ENCODE results near the gene IER5. TPM values are rescaled to one million over a fixed set of nuclear protein-coding genes. Genes with fewer than 3 reads are reported as not detected.

Gene IER5
- total RNA-seq, 1 experiment from 2014 or later, result 20.4 TPM

DNA sequence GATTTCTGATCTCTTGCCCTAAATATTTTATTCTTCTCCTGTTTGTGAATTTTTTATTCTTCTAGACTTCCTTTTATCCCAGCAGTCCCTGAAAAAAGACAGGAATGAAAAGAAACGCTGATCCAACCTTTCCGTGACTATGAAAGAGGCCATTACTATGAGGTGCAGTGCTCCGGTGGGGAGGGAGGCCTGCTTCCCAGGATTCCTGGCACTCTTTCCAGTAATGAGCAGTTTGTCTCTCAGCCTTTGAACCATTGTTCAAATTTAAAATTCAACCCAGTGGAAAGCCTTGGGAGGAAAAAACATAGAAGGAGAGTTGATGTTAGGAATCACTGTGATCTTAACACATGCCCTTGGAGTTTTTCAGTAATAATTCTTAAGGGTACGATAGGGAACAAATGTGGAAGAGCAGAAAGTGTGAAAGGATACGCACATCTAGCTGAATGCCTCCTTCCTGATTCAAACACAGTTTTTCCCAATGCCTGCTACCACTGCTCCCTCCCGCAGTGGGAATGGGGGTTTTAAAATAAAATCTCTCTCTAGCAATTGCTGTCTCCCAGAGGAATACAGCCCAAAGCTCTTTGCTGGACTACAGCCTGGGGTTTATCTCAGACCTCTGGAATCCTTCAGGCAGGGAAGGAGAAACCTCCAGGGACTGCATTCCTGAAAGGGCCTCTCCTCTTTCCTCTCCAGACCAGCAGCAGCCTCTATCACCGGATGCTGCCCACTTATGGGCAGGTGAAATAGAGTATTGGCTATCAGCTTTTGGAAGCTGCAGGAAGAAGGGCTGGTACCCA, 6.1 kb downstream of the IER5 start:
- ATAC-seq (no peak), DNase-seq (ENCODE audit: low read depth, low spot score) (no peak)
- TF ChIP-seq POLR2AphosphoS5 (IDR thresholded peaks at IDR 0.05; ENCODE audit: low read depth, low read length) (no peak; the same call in 1 of the 2 replicates), SIN3A (IDR thresholded peaks at IDR 0.05; ENCODE audit: borderline replicate concordance, insufficient read depth, low read depth, low read length) (no peak)
- TF ChIP-seq, protein P1, sequence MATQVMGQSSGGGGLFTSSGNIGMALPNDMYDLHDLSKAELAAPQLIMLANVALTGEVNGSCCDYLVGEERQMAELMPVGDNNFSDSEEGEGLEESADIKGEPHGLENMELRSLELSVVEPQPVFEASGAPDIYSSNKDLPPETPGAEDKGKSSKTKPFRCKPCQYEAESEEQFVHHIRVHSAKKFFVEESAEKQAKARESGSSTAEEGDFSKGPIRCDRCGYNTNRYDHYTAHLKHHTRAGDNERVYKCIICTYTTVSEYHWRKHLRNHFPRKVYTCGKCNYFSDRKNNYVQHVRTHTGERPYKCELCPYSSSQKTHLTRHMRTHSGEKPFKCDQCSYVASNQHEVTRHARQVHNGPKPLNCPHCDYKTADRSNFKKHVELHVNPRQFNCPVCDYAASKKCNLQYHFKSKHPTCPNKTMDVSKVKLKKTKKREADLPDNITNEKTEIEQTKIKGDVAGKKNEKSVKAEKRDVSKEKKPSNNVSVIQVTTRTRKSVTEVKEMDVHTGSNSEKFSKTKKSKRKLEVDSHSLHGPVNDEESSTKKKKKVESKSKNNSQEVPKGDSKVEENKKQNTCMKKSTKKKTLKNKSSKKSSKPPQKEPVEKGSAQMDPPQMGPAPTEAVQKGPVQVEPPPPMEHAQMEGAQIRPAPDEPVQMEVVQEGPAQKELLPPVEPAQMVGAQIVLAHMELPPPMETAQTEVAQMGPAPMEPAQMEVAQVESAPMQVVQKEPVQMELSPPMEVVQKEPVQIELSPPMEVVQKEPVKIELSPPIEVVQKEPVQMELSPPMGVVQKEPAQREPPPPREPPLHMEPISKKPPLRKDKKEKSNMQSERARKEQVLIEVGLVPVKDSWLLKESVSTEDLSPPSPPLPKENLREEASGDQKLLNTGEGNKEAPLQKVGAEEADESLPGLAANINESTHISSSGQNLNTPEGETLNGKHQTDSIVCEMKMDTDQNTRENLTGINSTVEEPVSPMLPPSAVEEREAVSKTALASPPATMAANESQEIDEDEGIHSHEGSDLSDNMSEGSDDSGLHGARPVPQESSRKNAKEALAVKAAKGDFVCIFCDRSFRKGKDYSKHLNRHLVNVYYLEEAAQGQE (IDR thresholded peaks at IDR 0.05; ENCODE audit: insufficient read depth in 1 of 2, low read depth in 2 of 2, low read length in 1 of 2), result no peak
- in situ Hi-C loops (cut with HindIII; ENCODE audit: low pct_unique_long_range_greater_than_20kb, low sequenced_read_pairs), result no loop called here
- H3K27ac ChIP-seq (ENCODE audit: low read length), result no peak overlapping the region; the same call in 1 of the 2 replicates
- CTCF ChIA-PET, result no interaction called here
- H3K36me3 ChIP-seq (ENCODE audit: control insufficient read depth, insufficient read depth, low read length), result peaks cover 12% of the 10 kb centered on the region
- no peak overlapping the region for H3K4me3 ChIP-seq (ENCODE audit: low read depth in 2 of 2, low read length in 2 of 2)
- H3K4me1 ChIP-seq (ENCODE audit: control insufficient read depth, insufficient read depth, low read length), result peaks cover 70% of the 10 kb centered on the region
- POLR2A ChIA-PET, result no interaction called here
- H3K27me3 ChIP-seq (ENCODE audit: control insufficient read depth, insufficient read depth, low read length), result no peaks in the 10 kb centered on the region
- no peaks in the 10 kb centered on the region for H3K9me3 ChIP-seq (ENCODE audit: control insufficient read depth, insufficient read depth, low read depth, low read length)
- intact Hi-C loops (cut with micrococcal nuclease; ENCODE audit: unreplicated experiment), result no loop called here
- BruUV-seq (replicated peaks), result no TSS peak

DNA sequence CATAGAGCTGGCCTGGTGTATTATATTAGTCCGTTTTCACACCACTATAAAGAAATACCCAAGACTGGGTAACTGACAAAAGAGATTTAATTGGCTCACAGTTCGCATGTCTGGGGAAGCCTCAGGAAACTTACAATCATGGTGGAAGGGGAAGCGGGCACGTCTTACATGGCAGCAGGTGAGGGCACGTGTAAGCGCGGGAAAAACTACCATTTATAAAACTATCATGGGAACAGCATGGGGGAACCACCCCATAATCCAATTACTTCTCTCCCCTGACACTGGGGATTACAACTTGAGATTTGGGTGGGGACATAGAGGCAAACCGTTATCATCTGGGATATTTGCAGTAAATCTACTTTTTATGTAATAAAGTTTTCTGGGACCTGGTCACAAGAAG, 6.8 kb downstream of the IER5 start:
- no peak overlapping the region for H3K27ac ChIP-seq (ENCODE audit: low read length)
- TF ChIP-seq TCF7L2 (IDR thresholded peaks at IDR 0.05; ENCODE audit: low read depth, low read length) (no peak), SIN3A (IDR thresholded peaks at IDR 0.05; ENCODE audit: borderline replicate concordance, insufficient read depth, low read depth, low read length) (no peak), POLR2AphosphoS5 (IDR thresholded peaks at IDR 0.05; ENCODE audit: low read depth, low read length) (no peak)
- TF ChIP-seq, protein P1 (IDR thresholded peaks at IDR 0.05; ENCODE audit: insufficient read depth in 1 of 2, low read depth in 2 of 2, low read length in 1 of 2), result no peak
- TF ChIP-seq, protein P2, sequence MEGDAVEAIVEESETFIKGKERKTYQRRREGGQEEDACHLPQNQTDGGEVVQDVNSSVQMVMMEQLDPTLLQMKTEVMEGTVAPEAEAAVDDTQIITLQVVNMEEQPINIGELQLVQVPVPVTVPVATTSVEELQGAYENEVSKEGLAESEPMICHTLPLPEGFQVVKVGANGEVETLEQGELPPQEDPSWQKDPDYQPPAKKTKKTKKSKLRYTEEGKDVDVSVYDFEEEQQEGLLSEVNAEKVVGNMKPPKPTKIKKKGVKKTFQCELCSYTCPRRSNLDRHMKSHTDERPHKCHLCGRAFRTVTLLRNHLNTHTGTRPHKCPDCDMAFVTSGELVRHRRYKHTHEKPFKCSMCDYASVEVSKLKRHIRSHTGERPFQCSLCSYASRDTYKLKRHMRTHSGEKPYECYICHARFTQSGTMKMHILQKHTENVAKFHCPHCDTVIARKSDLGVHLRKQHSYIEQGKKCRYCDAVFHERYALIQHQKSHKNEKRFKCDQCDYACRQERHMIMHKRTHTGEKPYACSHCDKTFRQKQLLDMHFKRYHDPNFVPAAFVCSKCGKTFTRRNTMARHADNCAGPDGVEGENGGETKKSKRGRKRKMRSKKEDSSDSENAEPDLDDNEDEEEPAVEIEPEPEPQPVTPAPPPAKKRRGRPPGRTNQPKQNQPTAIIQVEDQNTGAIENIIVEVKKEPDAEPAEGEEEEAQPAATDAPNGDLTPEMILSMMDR (IDR thresholded peaks at IDR 0.05), result no peak
- peaks cover 76% of the 10 kb centered on the region for H3K4me1 ChIP-seq (ENCODE audit: control insufficient read depth, insufficient read depth, low read length)
- no peak for DNase-seq (ENCODE audit: low read depth, low spot score)
- peaks cover 9% of the 10 kb centered on the region; the same call in 1 of the 2 replicates for H3K36me3 ChIP-seq (ENCODE audit: control insufficient read depth, insufficient read depth, low read length)
- no peaks in the 10 kb centered on the region for H3K27me3 ChIP-seq (ENCODE audit: control insufficient read depth, insufficient read depth, low read length)
- ChIA-PET POLR2A (no interaction called here), CTCF (no interaction called here)
- in situ Hi-C loops (cut with HindIII; ENCODE audit: low pct_unique_long_range_greater_than_20kb, low sequenced_read_pairs), result no loop called here
- no peaks in the 10 kb centered on the region for H3K9me3 ChIP-seq (ENCODE audit: control insufficient read depth, insufficient read depth, low read depth, low read length)
- ATAC-seq, result no peak
- BruUV-seq (replicated peaks), result no TSS peak
- intact Hi-C loops (cut with micrococcal nuclease; ENCODE audit: unreplicated experiment), result no loop called here
- H3K4me3 ChIP-seq (ENCODE audit: low read depth in 2 of 2, low read length in 2 of 2), result no peak overlapping the region
